ENCODE measurements around the gene FIBCD1.
"Not testable (repeated sequence)": the region's sequence is repeated elsewhere in the genome, so short reads cannot be mapped to it uniquely, and the experiment has no call there.

The FIBCD1 gene

DNA sequence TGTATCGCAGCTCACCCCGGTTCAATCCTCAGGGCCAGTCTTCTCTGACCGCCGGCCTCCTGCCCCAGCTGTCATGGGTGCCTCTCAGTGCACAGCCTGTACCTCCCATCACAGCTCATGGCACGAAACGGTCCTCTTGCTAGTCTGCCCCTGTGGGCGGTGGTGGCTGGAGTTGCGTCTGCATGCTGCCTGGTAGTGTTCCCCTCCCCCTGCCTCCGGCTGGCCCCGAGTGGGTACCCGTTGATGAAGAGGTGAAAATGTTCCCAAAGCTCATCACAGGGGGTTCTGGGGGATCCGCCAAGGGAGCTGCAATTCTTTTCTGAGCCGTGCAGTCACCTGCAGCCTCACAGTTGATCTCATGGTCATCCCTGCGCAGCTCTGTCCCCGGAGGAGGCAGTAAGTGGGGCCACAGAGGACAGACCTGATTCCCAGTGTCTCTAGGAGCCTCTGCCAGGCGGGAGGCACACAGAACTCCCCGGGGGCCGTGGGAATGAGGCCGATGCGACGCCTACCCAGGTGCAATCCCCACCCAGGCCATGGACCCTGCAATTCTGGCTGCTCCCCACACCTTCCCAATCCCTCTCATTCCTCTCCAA, 34.7 kb upstream of the FIBCD1 start:
- DNase-seq, result no peak

DNA sequence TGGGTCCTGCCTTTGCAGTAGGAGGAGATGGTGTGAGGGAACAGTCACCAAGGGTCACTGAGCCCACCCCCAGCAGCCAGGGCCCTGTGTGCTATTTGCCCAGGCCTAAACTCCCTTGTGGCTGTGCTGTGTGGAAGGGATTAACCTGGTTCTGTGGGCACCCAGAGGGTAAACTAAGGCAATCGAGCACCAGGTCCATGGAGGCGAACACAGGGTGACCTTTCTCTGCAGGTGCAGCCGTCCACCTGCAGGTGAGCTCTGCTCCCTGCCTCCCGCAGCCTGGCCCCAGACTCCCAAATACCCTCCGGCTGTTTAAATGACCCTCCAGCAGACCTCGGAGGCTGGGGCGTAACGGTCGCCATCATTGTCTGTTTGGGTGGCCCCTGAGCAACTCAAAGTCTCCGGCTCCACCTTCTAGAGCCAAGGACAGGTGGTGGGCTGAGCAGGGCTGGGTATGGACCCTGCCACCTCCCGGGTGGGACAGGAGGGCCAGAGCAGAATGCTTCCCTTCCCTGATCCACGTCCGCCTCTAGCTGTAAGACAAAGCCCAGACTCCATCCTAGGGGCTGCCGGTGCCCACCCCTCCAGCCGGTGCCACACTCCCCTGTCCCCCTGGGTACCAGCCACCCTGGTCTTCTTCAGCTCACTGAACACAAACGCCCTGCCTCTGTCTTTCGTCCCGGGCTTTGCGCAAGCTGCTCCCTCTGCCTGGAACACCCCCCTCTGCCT, 34.1 kb upstream of the FIBCD1 start:
- no peak for DNase-seq

DNA sequence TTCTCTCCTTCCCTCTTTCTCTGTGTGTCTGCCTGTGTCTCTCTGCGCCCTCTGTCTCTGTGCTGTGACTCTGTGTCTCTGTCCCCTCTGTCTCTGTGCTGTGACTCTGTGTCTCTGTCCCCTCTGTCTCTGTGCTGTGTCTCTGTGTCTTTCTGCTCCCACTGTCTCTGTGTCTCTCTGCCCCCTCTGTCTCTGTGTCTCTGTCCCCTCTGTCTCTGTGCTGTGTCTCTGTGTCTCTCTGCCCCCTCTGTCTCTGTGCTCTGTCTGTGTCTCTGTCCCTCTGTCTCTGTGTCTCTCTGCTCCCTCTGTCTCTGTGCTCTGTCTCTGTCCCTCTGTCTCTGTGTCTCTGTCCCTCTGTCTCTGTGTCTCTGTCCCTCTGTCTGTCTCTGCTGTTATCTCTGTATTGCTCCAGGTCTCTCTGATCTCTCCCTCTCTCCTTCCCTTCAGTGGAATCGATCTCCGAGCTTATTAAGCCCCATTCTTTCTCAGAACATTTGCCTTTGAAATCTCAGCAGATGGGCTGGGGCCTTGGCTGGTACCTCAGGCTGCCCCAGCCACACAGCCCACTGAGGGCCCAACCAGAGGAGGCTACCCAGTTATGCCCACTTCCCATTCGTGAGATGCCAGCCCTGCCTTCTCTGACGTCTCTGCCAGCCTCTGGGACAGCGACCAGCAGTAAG, 33.4 kb upstream of the FIBCD1 start:
- no peak for DNase-seq

DNA sequence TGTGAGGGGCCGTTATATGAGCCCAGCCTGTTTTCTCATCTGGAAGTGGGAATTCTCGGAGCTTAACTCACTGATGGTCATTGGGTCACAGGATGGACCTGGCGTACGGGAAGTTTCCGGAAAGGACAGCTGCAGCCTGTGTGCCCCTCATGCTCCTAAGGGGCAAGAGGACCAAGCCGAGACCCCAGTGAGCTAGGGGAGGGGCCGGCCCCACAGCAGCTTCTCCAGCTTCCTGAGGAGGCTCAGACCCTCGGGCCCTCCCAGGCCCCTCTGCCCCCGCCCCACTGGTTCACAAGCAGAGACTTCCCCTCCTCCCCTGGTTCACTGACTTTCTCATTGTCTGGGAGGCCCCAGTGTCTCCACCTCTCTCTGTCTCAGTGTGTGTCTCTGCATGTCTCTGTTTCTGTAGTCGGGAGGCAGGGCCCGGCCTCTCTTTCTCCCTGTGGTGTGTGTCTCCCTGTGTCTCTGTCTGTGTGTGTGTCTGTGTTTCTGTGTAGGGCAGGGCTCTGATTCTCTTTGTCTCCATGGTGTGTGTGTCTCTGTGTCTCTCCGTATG, 32.3 kb upstream of the FIBCD1 start:
- no peak for DNase-seq

DNA sequence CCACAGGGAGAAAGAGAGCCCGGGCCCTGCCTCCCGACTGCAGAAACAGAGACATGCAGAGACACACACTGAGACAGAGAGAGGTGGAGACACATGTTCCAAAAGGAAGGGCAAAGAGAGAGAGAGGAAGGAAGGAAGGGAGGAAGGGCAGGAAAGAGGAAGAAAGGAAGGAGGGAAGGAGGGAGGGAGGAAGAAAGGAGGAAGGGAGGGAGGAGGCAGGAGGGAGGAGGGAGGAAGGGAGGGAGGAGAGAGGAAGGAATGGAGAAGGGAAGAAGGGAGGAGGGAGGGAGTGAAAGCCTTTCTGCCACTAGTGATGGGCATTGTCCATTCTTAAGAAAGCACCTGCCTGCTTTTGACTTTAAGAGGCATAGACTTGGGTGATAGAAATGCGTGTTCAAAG, 31.8 kb upstream of the FIBCD1 start:
- DNase-seq, result no peak

DNA sequence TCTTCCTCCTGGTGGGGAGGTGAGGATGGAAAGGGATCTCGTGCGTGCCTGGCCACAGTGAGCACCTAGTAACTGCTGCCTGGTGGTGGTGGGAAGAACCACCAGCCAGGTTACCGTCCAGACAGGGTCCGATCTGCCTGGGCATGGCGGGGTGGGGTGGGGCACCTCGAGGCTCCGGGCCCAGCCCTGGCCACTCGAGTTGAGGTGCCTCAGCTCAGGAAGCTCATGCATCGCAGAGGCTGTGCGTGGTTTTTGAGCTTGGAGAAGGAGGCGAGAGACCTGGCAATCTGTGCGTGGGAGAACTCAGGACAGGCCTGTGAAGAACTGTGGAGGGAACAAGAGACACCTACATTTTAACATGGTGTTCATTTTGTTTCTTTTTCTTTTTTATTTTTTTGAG, 31.0 kb upstream of the FIBCD1 start:
- no peak for DNase-seq

DNA sequence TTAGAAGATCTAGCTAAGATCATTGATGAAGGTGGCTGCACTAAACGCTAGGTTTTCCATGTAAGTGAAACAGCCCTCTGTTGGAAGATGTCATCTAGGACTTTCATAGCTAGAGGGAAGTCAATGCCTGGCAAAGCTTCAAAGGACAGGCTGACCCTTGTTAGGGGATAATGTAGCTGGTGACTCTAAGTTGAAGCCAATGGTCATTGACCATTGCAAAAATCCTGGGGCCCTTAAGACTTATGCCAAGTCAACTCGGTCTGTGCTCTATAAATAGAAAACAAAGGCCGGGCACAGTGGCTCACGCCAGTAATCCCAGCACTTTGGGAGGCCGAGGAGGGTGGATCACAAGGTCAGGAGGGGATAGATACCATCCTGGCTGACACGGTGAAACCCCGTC, 26.6 kb upstream of the FIBCD1 start:
- no peak for DNase-seq

DNA sequence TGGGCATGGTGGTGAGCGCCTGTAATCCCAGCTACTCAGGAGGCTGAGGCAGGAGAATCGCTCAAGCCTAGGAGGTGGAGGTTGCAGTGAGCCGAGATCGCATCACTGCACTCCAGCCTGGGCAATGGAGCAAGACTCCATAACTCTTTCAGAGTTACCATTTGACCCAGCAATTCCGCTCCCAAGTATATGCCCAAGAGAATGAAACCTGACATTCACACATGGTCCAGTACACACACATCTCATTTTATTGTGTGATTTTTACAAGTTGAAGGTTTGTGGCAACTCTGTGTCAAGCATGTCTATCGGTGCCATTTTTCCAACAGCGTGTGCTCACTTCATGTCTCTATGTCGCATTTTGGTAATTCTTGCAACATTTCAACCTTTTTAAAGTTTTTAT, 24.9 kb upstream of the FIBCD1 start:
- no peak for DNase-seq

DNA sequence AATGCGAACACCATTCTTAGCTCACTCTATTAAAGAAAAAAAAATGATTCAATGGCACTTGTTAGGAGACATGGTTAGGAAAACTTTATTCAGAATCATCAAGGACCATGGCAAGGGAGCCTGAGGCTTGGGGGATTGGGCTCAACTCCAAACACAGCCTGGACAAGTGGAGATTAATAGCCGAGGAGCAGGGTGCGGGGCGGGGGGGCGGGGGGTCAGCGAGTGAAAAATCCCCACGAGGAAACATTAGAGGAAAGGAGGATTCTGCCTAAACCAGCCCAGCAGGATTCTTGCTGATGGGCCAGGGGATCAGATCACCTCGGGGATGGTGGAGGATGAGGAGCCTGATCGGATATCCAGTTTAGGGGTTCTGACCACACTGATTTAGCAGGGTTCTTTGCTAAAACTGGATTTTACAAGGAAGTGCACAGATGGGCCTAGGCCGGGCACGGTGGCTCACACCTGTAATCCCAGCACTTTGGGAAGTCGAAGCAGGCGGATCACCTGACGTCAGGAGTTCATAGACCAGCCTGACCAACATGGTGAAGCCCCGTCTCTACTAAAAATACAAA, 24.4 kb upstream of the FIBCD1 start:
- no peak for DNase-seq

DNA sequence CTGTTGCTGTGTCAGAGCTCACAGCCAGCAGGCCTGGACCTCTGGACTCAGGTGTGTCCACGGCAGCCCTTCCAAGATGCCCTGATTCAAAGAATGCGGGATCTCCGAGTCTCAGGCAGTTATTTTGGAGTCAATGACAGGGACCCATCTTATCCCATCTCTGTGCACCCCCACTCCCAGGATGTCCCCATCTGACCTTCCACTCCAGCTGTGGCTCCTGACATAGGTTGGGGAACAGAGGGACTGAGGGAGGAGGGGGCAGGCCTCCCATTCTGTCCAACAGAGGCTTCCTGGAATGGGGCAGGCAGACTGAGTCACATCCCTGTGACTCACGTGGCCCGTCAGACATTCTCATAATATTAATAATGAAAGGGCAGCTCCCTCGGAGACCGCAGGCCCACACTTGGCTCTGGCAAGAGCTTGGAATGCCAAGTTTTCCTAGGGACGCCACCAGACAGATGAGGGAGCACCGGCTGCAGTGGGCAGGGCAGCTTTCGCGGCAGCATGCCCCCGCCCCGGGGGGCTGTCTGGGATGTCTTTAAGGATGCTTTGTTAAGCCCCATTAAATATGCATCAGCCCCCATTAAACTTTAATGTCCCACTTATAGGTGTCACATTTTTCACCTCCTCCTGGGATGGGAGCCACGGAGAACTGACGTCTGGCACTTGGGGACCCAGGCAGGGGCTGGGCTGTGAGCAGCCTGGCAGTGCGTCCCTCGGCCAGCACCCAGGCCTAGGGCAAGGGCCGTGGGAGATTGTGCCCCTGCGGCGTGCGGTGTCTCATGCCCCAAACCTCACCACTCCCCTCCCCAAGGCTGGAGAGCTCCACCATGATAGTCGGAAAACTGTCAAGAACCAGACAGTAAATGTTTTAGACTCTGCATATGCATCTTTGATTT, 23.6 kb upstream of the FIBCD1 start:
- no peak for DNase-seq

DNA sequence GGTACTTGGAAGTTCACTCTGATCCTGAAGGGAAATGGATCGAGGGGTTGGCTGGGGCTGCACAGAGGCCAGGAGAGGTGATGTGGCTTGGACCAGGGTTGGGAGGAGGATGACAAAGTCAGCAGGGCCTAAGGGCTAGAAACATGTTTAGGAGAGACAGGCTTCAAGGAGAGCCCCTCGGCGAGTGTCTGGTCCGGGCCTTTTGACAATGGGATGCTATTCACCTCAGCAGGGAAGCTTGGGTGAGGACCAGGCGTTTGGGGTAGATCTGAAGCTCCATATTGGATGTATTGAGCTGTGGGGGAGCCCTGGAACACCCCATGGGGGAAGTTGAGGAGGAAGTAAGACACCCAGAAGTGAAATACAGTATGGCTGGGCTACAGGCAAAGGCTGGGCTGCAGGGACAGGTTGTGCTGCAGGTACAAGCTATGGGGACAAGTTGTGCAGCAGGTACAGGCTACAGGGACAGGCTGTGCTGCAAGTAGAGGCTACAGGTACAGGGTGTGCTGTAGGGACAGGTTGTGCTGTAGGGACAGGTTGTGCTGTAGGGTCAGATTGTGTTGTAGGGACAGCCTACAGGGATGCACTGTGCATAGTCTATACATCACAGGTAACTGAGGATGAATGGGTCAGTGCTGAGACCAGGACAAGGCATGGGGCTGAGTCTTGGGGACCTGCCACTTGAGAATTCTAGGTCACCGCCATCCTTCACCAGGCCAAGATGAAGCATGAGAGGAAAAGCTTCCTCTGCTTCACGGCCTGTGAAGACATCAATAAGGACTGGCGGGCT, 22.7 kb upstream of the FIBCD1 start:
- no peak for DNase-seq

DNA sequence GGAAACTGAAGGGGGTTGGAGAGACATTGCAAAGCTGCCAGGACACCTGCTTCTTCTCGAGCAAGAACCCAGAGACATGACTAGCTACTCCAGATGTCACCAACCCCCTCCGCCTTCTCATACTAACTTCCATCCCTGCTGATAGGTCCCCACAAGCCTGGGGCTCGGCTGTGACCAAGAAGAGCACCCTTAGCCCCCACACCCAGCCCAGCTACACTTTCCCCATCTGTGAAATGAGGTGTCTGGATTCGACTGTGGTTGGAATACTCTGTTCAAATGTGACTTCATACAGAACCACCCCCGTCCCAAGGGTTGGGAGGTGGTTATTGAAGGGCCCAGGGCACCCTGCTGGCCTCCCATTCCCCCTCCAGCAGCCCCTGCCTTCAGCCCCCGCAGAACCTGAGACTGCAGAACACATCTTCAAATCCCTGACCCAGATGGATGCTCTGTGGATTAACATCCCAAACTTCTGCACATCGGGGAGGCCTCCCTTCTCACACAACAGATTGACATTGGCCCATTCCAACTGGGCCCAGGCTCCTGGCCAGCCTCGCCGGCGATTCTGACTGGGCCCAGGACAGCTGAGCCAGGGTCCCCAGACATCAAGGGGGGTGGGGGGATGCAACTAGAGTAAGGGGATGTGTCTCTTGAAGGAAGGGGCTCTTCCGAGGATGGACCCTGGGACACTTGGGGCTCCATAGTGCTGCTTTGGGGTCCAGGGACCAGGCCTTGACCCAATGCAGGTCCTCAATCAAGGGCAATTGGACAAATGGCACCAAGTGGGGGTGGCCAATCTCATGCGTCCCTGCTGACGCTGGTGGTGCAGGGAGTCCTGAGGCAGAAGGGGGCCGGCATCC, 21.7 kb upstream of the FIBCD1 start:
- DNase-seq, result no peak

DNA sequence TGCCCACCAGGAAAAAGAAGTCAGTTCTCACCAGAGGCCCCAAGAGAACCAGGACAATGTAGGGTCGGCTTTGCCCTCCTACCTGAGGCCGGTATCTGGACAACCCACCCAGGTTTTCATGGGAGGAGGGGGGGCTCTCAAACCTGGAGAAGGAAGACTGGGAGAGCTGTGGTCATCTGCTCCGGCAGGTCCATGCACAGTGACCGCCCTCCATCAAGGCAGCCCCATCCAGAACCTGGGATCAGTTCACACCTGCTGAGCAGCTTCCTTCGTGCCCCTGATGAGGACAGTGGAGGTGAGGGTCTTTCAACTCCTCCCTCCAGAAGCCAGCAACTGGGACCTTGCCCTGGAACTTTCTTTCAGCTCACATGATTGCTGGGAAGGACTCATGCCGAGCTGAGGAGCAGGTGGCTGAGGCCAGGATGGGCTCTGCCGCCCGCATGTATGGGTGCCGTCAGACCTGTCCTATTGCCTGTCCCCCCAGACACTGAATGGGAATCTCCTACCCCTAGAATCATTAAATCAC, 20.8 kb upstream of the FIBCD1 start:
- no peak for DNase-seq

DNA sequence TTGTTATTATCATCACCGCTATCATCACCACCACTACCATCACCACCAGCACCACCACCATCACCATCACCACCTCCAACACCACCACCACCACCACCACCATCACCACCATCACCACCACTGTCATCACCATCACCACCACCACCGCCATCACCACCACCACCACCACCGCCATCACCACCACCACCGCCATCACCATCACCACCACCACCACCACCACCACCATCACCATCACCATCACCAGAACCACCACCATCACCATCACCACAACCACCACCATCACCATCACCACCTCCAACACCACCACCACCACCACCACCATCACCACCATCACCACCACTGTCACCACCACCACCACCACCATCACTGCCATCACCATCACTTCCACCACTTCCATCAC, 19.5 kb upstream of the FIBCD1 start:
- not testable (repeated sequence) for DNase-seq

DNA sequence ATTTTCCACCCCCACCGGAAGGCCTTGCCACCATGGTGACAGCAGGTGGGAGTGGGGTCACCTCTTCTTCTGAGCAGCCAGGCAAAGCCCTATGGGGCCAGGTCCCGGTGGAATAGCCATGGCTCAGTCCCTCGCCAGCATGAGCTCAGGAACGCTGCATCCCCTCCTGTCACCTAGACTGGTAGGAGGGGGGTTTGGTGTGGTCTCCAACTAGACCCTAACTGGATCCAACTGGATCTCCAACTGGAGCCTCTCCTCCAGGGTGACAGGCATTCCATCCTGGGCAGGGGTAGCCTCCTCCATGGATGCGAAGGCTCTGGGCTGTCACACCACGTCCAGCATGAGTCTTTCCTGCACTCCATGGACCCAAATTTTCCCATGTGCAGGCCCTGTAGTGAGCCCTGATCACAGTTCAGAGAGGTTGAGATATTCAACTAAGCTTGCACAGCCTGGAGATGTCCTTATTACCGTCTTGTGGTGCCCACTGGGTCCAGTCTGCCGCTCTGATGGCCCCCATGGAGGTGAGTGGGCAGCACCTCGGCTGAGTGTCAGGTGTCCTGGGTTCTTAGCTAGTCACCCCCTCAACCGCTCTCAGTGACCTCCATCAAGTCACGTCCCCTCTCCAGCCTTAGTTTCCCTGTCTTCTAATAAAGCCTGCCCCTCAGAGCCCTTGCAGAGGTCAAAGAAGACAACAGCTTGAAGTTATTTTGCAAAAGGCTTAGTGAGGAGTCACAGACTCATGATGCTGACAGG, 18.6 kb upstream of the FIBCD1 start:
- DNase-seq, result no peak

DNA sequence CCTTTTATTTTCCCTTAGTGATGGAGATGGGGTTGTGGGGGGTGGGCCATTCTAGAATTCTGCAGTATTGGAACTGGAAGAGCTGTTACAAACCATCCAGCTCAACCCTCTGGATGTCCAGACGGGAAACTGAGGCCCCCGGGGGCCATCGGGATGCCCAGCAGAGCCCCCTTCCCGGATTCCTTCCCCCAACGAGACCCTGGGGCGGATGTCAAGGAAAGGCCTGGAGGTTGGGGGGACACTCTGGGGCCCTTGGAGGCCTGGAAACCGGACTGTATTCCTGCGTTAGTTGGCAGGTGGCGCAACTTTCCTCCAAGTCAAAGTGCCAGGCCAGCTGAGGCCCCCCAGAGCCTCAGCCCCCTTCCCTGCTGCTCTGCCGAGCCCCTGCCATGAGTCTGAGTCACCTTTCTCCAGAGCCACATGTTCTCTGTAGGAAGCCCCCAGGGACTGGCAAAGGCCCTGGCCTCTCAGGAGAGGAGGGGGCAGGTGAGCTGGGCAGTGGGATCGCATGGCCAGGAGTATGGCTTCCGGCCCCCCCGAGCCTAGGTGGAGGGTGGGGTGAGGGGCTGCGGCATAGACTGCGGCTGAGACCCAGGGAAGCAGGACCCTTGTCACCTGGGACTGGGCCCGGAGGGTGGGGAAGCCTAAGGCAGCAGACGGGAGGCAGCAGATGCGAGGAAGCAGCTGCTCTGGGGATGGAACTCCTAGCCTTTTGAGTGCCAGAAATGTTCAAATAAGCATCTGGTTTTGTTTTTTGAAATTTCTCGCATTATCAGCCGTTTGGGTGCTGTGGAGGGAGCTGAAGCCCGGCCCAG, 17.8 kb upstream of the FIBCD1 start:
- no peak for DNase-seq

DNA sequence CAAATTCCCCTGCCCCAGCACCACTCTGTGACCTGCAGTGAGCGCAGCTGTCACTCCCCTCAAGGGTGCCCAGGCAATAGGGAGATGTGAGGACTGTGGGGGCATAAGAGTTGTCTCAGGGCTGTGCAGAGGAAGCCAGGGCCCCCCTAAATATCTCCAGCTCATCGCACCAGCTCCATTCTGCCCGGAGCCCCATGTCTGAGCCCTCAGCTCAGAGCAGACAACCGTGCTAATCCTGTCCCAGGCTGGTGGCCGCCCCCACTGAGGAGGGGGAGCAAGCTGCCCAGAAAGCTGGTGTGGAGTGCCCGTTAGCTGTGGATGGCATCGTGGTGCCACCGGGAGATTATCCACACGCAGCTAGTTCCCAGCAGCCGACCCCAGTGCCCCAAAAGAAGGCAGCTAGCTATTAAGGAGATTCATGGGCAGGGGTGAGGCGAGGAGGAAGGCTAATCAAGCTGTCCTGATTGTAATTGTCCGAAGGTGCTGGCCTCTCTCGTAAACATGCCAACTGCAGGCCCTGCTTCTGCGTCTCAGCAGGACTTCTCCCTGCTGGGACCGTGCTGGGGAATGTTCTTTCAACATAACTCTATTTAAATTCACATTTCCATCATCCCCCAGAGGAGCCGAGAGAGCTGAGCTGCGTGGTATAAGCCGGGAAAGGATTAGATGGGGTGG, 17.0 kb upstream of the FIBCD1 start:
- no peak for DNase-seq

DNA sequence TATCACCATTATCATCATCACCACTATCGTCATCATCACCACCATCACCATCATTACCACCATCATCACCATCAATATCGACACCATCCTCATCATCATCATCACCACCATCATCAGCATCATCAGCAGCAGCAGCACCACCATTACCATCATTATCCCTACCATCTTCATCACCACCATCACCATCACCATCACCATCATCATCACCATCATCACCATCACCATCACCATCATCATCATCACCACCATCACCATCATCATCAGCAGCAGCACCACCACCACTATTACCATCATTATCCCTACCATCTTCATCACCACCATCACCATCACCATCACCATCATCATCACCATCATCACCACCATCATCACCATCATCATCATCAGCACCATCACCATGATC, 15.9 kb upstream of the FIBCD1 start:
- DNase-seq, result not testable (repeated sequence)

Measured in activated effector memory CD4-positive, alpha-beta T cell treated with anti-CD3 and anti-CD28 coated beads, Interleukin-2, amount 50 U/mL, for 16 hours (primary cell).